Urothelium cell line (cell line): ENCODE data around the gene ERRFI1.

Experiments
- DNase-seq: peaks from one replicate; pipeline ENCODE4 v3.0.0; 2011; ENCODE audit warnings: low spot score, mixed read lengths
- FAIRE-seq: peaks from 2 replicates; lab custom pipeline; 2011; peaks lifted over from hg19 to GRCh38; lab: Jason Lieb, UNC

ERRFI1 gene

GRCh38 chr1:8047112-8047511 is 21.0 kb upstream of the ERRFI1 start:
- no peak for FAIRE-seq
- no peak for DNase-seq

GRCh38 chr1:8046391-8046790 is 20.3 kb upstream of the ERRFI1 start:
- DNase-seq (no peak), FAIRE-seq (no peak)

GRCh38 chr1:8043621-8044020 is 17.5 kb upstream of the ERRFI1 start:
- DNase-seq (no peak), FAIRE-seq (no peak)

- FAIRE-seq = no peak
- DNase-seq = no peak
These were observed 16.0 kb upstream of the ERRFI1 start for GRCh38 chr1:8042134-8042533.

- DNase-seq (peak; percentile 74), FAIRE-seq (no peak)
These were observed 14.5 kb upstream of the ERRFI1 start for GRCh38 chr1:8040586-8040985.

- DNase-seq (no peak), FAIRE-seq (no peak)
These were observed 13.0 kb upstream of the ERRFI1 start for GRCh38 chr1:8039071-8039470.

- FAIRE-seq (no peak), DNase-seq (no peak)
These were observed 9.2 kb upstream of the ERRFI1 start for GRCh38 chr1:8035289-8035688.

GRCh38 chr1:8033322-8033721 is 7.2 kb upstream of the ERRFI1 start:
- FAIRE-seq (no peak), DNase-seq (no peak)

GRCh38 chr1:8032366-8032910 is 6.3 kb upstream of the ERRFI1 start:
- FAIRE-seq = no peak
- no peak for DNase-seq

- DNase-seq = no peak
These were observed 5.2 kb upstream of the ERRFI1 start for GRCh38 chr1:8031176-8031785.

GRCh38 chr1:8028571-8028910 is 2.4 kb upstream of the ERRFI1 start:
- FAIRE-seq (no peak), DNase-seq (no peak)

More at GRCh38 chr1:8031176-8031785, 5.2 kb upstream of the ERRFI1 start:
- no peak for FAIRE-seq

GRCh38 chr1:8027748-8028570 is 1.9 kb upstream of the ERRFI1 start:
- no peak for FAIRE-seq

GRCh38 chr1:8026976-8027747 is 1.1 kb upstream of the ERRFI1 start:
- no peak for DNase-seq
- FAIRE-seq = no peak

More at GRCh38 chr1:8027748-8028570, 1.9 kb upstream of the ERRFI1 start:
- DNase-seq = no peak

GRCh38 chr1:8025671-8026144 is 401 bp downstream of the ERRFI1 start:
- DNase-seq = no peak
- FAIRE-seq = no peak

GRCh38 chr1:8025061-8025670 is 943 bp downstream of the ERRFI1 start:
- DNase-seq = no peak
- FAIRE-seq = no peak

- DNase-seq (no peak), FAIRE-seq (no peak)
These were observed 1.8 kb downstream of the ERRFI1 start for GRCh38 chr1:8024329-8024728.

GRCh38 chr1:8023995-8024313 is 2.2 kb downstream of the ERRFI1 start:
- no peak for DNase-seq
- FAIRE-seq = no peak

GRCh38 chr1:8023287-8023994 is 2.7 kb downstream of the ERRFI1 start:
- no peak for DNase-seq
- no peak for FAIRE-seq

- FAIRE-seq = no peak
These were observed 3.5 kb downstream of the ERRFI1 start for GRCh38 chr1:8022395-8023286.

More at GRCh38 chr1:8022395-8023286, 3.5 kb downstream of the ERRFI1 start:
- no peak for DNase-seq
